ENCODE results near the gene GTF2A1.
"Not testable (repeated sequence)": the region's sequence is repeated elsewhere in the genome, so short reads cannot be mapped to it uniquely, and the experiment has no call there.

GTF2A1 gene

DNA sequence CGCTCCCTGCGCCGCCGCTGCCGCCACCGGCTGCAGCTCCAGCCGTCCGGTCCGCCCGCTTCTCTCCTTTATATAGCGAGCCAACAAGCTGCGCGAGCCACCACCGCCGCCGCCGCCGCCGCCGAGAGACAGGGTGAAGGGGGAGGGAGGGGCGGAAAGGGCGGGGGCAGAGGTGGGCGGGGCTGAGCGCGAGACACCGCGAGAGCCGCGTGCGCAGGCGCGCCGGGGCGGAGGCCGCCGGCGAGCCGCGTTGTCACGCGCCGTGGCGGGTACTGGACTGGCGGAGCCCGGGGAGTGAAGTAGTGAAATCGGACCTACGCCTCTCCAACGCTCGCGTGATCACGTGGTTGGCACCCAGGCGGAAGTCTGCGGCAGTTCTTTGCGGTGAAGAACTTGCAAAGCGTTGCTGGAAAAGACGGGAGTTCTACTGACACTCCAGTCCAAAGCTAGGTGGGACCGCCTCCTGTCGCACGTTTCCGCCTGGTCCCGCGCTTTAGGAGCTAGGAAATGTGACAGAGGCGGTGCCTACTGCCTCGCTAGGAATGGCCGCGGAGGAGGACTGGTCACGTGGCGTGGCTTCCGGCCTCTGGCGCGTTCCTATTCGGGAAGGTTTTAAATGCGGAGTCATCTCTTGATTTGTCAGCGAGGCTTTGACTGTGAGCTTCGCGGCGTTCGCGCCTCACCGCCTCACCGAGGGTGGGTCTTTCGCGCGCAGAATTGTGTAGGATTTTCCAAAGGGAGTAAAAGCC lies at the start of gene GTF2A1:
Gene GTF2A1 (minus strand): TSS at position 130 of the 749 bp plus-strand sequence. CDS start 441 bp downstream, outside the sequence.
- in situ Hi-C loops (cut with MboI; ENCODE audit: low sequenced_read_pairs): no loop called here

DNA sequence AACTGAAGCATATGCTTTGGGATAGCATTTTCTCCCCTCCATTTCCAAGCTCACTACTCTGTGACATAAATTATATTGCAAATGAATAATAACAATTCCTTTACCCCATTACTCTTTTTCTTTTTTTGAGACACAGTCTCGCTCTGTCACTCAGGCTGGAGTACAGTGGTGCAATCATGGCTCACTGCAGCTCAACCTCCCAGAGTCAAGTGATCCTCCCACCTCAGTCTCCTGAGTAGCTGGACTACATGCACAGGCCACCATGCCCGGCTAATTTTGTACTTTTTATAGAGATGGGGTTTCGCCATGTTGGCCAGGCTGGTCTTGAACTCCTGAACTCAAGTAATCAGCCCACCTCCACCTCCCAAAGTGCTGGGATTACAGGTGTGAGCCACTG lies 49.2 kb upstream of the GTF2A1 start:
- in situ Hi-C loops (cut with MboI; ENCODE audit: low sequenced_read_pairs): no loop called here

DNA sequence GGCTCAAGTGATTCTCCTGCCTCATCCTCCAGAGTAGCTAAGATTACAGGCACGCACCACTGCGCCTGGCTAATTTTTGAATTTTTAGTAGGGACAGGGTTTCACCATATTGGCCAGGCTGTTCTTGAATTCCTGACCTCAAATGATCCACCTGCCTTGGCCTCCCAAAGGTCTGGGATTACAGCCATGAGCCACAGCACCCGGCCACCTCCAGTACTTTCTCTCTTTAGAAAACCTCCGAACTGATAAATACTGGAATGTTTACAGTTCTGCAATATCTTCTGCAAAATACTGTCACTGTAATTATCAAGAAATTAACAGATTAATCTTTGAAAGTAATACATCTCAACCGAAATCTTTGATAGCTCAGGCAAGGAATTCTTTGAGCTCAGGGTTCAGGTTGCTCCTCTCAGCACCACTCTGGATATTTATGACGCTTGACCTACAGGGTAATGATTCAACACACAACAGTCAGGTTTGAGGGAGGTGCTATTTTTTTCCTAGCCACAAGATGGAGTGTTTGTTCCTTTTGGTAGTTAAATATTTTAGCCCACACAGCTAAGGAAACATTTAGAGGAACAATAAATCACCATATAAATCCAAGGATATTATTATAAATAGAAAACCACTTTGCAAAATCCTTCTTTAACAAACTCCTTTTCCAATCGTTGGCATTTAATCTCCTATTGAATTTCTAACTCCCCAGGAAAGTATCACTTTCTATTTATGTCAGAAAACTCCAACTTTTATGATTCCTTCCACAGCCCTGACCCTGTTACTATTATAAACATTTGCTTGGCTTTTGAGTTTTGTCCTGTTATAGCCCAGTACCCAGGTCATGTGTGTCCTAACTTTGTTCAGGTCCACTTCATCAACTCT lies 48.6 kb upstream of the GTF2A1 start:
- in situ Hi-C loops (cut with MboI; ENCODE audit: low sequenced_read_pairs): no loop called here

DNA sequence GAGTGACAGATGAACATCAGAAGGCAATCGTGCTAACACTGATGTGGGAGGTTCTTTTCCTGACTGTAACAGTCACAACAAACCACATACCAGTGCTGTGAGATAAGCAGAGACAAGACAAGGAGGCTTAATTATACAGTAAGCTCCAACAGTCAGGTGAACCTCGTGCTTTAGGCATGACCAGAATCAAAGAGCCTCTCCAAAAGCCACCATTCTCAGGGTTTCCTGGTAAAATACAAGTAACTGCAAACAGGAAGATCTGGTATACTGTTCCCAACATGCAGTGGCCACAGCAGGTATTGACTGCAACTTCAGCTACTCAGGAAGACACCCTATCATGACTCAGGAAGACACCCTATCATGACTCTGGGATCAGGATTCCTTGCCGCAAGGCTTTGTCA lies 47.3 kb upstream of the GTF2A1 start:
- in situ Hi-C loops (cut with MboI; ENCODE audit: low sequenced_read_pairs): no loop called here

DNA sequence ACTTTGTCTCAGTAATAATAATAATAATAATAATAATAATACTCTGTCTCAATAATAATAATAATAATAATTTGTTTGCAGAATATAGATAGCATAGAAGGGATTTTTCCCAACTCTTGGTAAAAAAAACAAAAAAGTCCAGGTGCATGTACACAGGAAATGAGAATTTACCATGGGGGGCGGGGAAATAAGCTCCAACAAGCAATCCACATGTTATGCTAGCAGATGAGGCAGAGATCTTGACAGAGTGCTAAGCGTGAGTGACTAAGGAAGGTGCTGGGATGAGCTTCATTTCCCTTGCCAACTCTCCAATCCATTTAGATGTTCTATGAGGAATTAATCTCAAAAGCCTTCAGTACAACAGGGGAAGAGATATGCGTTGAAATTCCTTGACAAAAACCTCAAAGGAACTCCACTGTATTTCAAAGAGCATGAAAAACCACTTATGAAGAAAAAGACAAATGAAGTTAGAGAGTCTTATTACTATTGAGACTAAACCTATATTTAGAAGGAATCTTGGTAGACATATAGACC lies 44.9 kb upstream of the GTF2A1 start:
- in situ Hi-C loops (cut with MboI; ENCODE audit: low sequenced_read_pairs): no loop called here

DNA sequence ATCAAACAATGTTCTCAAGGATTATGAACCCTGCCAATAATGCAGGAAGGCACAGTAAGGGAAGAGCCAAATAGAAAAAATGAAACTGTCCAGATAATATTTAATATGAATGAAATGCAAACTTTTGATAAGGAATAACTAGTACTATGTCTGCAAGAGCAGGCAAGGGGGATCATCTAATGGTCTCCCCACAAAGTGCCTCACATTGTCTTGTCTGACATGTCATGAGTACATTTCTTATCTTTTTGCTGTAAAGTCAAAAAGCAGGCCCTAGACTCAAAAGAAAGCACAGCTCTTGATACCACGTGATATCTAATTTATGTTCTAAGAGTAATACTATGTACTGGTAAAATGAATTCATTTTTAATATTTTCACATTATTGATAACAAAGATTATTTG lies 43.9 kb upstream of the GTF2A1 start:
- in situ Hi-C loops (cut with MboI; ENCODE audit: low sequenced_read_pairs): no loop called here

DNA sequence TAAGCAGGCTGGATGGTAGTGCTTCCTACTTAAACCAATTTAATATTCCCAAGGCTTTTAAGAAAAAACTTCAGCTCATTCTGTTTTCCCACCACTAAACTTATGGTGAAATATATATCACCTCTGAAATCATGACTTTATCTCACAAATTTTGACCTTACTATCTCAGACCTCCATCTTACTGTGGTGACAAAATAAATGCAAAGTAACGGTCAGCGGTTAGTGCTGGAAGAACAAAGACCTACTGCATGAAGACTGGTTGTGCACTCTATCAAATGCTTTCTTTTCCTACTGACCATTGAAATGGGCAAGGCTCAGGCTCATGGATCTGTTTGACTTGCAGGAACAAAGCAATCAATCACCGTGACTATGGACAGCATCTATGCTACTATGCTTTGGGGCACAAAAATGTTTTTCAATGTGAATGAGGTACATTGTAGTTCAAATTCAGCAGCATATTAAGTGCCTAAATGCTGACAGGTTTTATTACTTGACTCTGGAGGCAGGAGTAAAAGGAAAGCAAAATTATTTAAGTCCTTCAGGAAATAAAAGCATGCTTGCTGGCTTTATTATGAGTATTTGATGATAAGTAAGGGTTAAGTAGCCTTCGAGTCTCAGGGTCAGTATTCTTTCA lies 43.1 kb upstream of the GTF2A1 start:
- in situ Hi-C loops (cut with MboI; ENCODE audit: low sequenced_read_pairs): no loop called here

DNA sequence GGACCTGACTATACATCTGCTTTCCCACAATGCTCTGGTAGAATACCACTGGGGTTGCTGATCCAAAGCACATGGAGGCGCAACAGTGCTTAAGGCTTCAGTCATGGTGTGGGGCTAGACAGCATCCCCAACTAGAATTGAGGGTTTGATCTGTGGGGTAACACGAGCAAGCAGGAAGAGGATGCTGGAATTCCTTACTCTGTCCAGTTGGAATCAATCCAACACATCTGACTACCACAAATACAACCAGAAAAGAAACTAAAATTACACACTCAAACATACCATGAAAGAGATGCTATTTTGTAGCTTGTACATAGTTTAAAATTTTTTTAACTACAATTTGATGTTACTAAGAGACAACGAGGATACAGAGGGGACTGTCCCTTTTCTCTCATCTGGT lies 40.4 kb upstream of the GTF2A1 start:
- in situ Hi-C loops (cut with MboI; ENCODE audit: low sequenced_read_pairs): no loop called here

DNA sequence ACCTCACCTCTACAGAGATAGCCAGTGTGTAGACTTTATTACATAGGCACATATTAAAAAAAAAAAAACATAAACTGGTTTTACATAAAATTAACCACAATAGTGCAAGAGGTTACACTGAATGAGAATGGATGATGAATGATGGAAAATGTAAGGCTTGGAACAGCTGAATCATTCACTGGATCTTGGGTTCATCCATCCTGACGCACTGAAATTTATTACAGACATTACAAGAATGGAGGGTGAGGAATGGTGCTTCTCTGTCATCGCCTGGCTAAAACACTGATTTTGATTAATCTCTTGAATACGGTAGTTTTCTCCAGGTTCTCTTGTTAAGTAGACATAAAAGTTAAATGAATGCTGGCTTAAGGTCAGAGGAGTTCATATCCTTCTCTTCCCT lies 40.0 kb upstream of the GTF2A1 start:
- in situ Hi-C loops (cut with MboI; ENCODE audit: low sequenced_read_pairs): no loop called here

DNA sequence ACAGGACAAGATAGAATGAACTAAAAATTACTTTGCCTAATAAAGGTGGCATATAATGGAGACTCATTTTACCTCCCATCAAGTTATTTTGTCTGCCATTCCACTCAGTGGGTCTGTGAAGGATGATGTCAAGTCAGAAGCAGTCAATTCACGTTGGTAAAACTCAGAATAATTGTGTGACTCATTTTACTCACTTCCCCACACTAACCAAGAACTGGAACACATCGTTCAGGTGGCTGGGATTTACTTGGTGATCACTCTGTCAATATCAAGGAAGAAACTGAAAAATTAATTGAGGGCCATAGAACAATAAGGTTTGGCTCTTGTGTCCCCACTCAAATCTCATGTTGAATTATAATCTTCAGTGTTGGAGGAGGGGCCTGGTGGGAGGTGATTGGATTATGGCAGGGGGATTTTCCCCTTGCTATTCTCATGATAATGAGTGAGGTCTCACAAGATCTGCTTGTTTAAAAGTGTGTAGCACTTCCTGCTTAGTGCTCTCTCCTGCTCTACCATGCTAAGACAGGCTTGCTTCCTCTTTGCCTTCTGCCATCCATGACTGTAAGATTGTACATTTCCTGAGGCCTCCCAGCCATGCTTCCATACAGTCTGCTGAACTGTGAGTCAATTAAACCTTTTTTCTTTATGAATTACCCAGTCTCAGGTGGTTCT lies 35.7 kb upstream of the GTF2A1 start:
- in situ Hi-C loops (cut with MboI; ENCODE audit: low sequenced_read_pairs): no loop called here

DNA sequence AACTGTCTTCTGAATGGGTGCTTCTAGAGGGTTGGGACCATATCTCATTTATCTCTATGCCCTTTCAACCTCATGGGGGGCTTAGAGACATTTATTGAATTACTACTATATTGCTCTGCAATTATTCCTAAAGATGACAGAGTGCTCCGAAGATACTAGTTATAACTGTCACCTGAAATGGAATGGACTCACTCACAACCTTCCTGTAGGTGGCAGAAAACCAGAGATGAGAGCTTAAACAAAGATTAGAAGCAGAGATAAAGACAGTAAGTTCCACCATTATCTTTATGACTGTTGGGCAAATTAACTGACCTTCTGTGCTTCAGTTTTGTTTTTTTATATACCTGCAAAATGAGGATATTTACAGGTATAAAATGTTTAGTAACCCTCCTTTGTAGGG lies 31.5 kb upstream of the GTF2A1 start:
- in situ Hi-C loops (cut with MboI; ENCODE audit: low sequenced_read_pairs): no loop called here

DNA sequence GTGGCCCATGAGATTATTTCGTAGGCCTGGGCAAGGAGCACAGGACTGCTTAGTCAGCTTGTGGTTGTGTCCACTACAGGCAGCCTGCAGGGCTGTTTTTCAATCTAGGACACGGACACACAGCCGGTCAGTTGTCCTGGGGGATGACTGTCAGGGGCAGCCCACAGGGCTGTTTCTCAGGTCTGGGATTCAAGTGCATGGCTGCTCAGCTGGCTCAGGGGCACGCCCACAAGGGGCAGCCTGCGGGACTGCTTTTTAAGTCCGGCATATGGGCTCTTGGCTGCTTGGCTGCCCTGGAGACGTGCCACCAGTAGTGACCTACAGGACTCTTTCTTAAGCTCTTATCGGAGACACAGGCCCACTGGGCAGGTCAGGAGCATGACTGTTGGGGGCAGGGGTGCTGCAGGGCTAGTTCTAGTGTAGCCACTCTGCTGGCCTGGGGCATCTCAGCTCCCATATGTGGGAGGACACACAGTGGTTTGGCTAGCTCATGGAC lies 26.6 kb upstream of the GTF2A1 start:
- in situ Hi-C loops (cut with MboI; ENCODE audit: low sequenced_read_pairs): no loop called here

DNA sequence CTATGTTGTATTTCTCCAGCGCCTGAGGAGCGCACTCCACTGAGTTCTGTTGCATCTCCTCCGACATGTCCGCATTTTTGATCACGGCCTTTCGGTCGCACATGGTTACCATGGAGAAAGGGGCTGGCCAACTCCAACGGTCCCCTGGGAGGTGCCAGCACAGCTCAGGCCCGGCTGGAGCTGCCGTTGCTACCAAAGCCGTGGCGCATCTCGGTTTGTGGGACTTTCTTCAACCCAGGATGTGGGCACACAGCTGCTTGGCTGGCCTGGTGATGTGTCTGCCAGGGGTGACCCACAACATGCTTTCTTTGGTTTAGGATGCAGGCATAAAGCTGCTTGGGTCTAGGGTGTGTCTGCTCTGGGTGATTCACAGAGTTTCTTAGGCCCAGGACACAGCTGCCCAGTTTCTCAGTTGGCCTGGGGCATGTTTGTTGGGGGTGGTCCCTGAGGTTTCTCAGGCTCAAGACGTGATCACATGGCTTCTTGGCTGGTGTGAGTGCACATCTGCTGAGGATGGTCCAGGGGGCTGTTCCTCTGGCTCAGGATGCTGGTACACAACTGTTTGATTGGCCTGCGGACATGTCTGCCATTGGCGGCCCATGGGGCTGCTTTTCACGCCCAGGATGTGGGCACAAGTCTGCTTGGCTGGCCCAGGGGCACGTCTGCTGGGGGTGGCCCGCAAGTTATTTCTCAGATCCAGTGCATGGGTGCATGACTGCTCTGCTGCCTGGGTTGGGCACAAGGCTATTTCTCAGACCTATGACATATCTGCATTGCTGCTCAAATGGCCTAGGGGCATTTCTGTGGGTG lies 25.9 kb upstream of the GTF2A1 start:
- in situ Hi-C loops (cut with MboI; ENCODE audit: low sequenced_read_pairs): no loop called here

DNA sequence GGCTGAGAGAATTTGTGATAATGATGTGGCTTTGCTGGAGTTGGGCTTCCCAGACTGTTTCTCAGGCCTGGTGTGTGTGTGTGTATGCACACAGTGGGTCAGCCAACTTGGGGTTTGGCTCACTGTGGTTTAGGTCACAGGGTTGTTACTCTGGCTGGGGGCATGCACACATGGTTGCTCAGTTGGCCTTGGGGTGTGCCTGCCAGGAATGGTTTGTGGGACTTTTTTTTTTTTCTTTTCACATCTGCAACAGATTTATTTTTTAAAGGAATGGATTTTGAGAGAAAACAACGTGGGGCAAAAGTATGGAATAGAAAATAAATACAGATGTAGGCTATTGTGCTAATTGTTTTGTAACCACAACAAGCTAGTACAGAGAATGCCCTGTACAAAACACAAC lies 25.0 kb upstream of the GTF2A1 start:
- in situ Hi-C loops (cut with MboI; ENCODE audit: low sequenced_read_pairs): no loop called here

DNA sequence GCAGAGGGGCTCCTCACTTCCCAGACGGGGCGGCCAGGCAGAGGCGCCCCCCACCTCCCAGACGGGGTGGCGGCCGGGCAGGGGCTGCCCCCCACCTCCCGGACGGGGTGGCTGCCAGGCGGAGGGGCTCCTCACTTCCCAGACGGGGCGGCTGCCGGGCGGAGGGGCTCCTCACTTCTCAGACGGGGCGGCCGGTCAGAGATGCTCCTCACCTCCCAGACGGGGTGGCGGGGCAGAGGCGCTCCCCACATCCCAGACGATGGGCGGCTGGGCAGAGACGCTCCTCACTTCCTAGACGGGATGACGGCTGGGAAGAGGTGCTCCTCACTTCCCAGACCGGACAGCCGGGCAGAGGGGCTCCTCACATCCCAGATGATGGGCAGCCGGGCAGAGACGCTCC lies 23.7 kb upstream of the GTF2A1 start:
- in situ Hi-C loops (cut with MboI; ENCODE audit: low sequenced_read_pairs): not testable (repeated sequence)

DNA sequence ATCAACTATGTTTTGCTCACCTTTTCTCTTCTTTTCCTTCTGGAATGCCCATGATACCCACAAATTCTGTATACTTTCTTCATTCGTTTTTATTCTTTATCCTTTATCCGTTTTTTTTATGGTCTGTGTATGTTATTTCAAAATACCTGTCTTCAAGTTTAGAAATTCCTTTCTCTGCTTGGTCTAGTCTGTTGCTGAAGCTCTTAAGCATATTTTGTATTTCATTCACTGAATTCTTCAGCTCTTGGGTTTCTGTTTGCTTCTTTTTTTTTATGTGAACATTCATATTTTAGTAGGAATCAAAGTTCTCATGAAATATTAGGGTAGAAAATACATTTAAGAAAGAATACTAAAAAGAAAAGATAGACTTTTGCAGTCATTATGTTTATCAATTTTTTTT lies 22.7 kb upstream of the GTF2A1 start:
- in situ Hi-C loops (cut with MboI; ENCODE audit: low sequenced_read_pairs): no loop called here

DNA sequence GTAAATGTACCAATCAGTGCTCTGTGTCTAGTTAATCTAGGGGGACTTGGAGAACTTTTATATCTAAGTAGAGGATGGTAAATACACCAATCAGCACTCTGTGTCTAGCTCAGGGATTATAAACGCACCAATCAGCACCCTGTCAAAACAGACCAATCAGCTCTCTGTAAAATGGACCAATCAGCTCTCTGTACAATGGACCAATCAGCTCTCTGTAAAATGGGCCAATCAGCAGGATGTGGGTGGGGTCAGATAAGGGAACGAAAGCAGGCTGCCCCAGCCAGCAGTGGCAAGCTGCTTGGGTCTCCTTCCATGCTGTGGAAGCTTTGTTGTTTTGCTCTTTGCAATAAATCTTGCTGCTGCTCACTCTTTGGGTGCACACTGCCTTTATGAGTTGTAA lies 16.1 kb upstream of the GTF2A1 start:
- in situ Hi-C loops (cut with MboI; ENCODE audit: low sequenced_read_pairs): not testable (repeated sequence)

DNA sequence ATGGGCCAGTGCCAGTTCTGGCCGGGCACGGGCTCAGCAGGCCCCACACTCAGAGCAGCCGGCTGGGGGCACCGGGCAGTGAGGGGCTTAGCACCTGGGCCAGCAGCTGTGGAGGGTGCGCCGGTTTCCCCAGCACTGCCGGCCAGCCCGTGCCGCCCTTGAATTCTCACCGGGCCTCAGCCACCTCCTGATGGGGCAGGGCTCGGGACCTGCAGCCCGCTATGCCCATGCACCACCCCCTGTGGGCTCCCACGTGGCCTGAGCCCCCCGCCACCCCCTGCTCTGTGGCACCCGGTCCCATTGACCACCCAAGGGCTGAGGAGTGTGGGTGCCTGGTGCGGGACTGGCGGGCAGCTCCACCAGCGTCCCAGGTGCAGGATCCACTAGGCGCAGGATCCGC lies 15.4 kb upstream of the GTF2A1 start:
- in situ Hi-C loops (cut with MboI; ENCODE audit: low sequenced_read_pairs): no loop called here

DNA sequence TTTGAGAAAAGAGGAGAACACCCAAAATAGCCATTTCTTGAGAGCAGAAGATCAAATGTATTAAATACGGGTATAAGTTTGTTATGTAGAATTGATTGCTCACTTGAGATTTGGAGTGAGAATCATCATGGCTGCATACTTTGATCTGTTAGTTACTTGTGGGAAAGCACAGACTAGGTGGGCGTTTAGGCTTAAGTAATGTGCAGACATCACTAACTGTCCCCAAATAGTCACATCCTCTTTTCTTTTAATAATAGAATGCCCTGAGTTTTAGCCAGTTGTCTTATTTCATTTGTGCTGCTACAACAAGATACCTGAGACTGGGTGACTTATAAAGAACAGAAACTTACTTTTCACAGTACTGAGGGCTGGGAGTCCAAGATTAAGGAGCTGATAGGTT lies 14.3 kb upstream of the GTF2A1 start:
- in situ Hi-C loops (cut with MboI; ENCODE audit: low sequenced_read_pairs): no loop called here

DNA sequence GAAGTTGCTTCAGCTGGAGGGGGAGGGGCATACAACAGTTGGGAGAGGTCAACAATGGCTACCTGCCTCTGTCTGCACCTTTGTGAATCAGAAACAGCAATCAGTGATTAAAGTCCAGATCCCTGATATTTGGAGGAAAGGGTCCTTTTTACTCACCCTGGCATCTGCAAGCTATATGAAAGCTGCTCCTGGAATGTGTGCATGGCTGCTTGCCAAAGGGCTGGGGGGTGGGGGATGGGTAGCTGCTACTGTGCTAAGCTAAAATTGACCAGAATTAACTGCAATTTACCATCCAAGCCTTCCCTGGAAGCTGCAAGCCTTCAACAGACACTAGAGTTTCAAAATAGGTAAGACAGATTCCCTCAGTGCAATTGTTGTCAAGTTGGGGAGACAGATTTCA lies 13.5 kb upstream of the GTF2A1 start:
- in situ Hi-C loops (cut with MboI; ENCODE audit: low sequenced_read_pairs): no loop called here
